Natural killer cell (primary cell): ENCODE measurements around the gene ACSS3. TPM values are rescaled to one million over a fixed set of nuclear protein-coding genes. Genes with fewer than 3 reads are reported as not detected.

Experiments used
- ATAC-seq, 3 donors: fragments of 150-1000 bp in 2 of 3; fragments of 200-7000 bp in 1 of 3; cut with Tn5 transposase; 1 replicate in 1 of 3; 2 replicates in 2 of 3; pipeline ENCODE4 v1.10.0; 2021; ENCODE audit warnings: mild to moderate bottlenecking in 2 of 3, moderate library complexity in 2 of 3
- DNase-seq, 2 donors: peaks; one replicate each; pipeline versions ENCODE4 v3.0.0 to v3.0.0-alpha.2; 2013 to 2021; ENCODE audit warnings: mixed read lengths in 1 of 2
- H3K27ac ChIP-seq: one replicate; pipeline ENCODE4 v1.5.1; 2013; ENCODE audit warnings: mild to moderate bottlenecking, low read length
- H3K27me3 ChIP-seq: one replicate; pipeline ENCODE4 v1.6.1; 2013; ENCODE audit warnings: low read length; ENCODE audit not compliant: control insufficient read depth, insufficient read depth
- H3K36me3 ChIP-seq: one replicate; pipeline ENCODE4 v1.6.1; 2013; ENCODE audit warnings: low read length; ENCODE audit not compliant: control insufficient read depth, insufficient read depth
- H3K4me1 ChIP-seq: one replicate; pipeline ENCODE4 v1.6.1; 2013; ENCODE audit warnings: low read length; ENCODE audit not compliant: control insufficient read depth, insufficient read depth
- H3K4me3 ChIP-seq: one replicate; pipeline ENCODE4 v1.5.1; 2013; ENCODE audit warnings: low read length
- H3K9me3 ChIP-seq: one replicate; pipeline ENCODE4 v1.6.1; 2013; ENCODE audit warnings: low read length; ENCODE audit not compliant: control insufficient read depth, insufficient read depth
- H3K27ac Mint-ChIP-seq, 2 donors: one replicate each; pipeline ENCODE4 v1.8.0; 2022; ENCODE audit warnings: mild to moderate bottlenecking in 2 of 2, mixed read lengths in 2 of 2, moderate library complexity in 1 of 2
- H3K27me3 Mint-ChIP-seq, 2 donors: one replicate each; pipeline ENCODE4 v1.8.0; 2022; ENCODE audit warnings: low read depth in 2 of 2, mixed read lengths in 2 of 2
- H3K36me3 Mint-ChIP-seq: one replicate; pipeline ENCODE4 v1.8.0; 2022; ENCODE audit warnings: mixed read lengths
- H3K4me1 Mint-ChIP-seq, 2 donors: one replicate each; pipeline ENCODE4 v1.8.0; 2022; ENCODE audit warnings: mixed read lengths in 2 of 2
- H3K4me3 Mint-ChIP-seq: one replicate; pipeline ENCODE4 v1.8.0; 2022; ENCODE audit warnings: mild to moderate bottlenecking, moderate library complexity, mixed read lengths
- H3K9me3 Mint-ChIP-seq, 2 donors: one replicate each; pipeline ENCODE4 v1.8.0; 2022; ENCODE audit warnings: mixed read lengths in 2 of 2
- CTCF ChIP-seq: fragments of 200-600 bp; IDR thresholded peaks from one replicate; pipeline ENCODE4 v1.8.0; 2022; ENCODE audit warnings: antibody characterized with exemption
- WGBS: methylation state at CpG from one replicate; pipeline ENCODE4 v1.1.7; 2013; ENCODE audit warnings: missing lambda C conversion rate; ENCODE audit not compliant: insufficient coverage; 5-methylcytosine and 5-hydroxymethylcytosine counted together
- intact Hi-C: fragments of 100-400 bp; cut with micrococcal nuclease; formaldehyde crosslinking; loops from one replicate; pipeline ENCODE4 v1.14.2; 2022
- total RNA-seq, 4 donors: library from RNA; stranded (reverse); fragments of 120-200 nt in 1 of 4; gene quantifications; one replicate each; pipeline versions ENCODE4 v1.2.3 to v1.2.4, GENCODE V29; 2013 to 2022

The ACSS3 gene
- total RNA-seq, 3 donors from 2014 or later (not counting 1 experiment from before 2014, with no cell fraction given): 2.9 TPM; not detected in 2

DNA sequence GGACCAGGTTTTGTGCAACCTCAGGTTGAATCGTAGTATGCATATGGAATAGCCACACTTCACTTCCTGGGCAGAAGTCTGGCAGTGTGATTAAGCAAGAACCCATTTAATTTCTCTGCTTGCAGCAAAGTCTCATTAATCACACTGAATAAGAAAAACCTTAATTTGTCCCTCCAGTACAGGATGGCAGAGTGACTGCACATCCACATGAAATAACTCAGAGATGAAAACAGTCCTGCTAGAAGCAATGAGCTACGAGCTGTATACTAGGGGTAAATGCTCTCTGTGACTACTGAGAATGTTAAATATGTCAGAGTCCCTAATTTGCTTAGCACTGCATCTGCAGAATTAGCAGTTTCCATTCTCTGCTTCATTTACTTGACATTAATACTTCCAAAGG is 88.9 kb downstream of the ACSS3 start:
- intact Hi-C loops: no loop called here
- DNase-seq: no peak
- peaks cover 8% of the 10 kb centered on the region for H3K9me3 ChIP-seq
- H3K36me3 Mint-ChIP-seq: no peaks in the 10 kb centered on the region
- no peak overlapping the region for H3K4me3 ChIP-seq
- H3K9me3 Mint-ChIP-seq: peaks cover 8 to 12% of the 10 kb centered on the region in 2 donors
- no peak overlapping the region for H3K27ac ChIP-seq
- no peak overlapping the region for H3K4me3 Mint-ChIP-seq
- TF ChIP-seq CTCF: no peak
- H3K27me3 Mint-ChIP-seq: no peaks in the 10 kb centered on the region
- no peaks in the 10 kb centered on the region for H3K36me3 ChIP-seq
- H3K4me1 Mint-ChIP-seq: no peaks in the 10 kb centered on the region
- H3K27me3 ChIP-seq: no peaks in the 10 kb centered on the region
- no peak for ATAC-seq
- 68% methylated on average over 2 of the region's 2 CpGs for WGBS
- H3K27ac Mint-ChIP-seq: no peak overlapping the region
- no peaks in the 10 kb centered on the region for H3K4me1 ChIP-seq

DNA sequence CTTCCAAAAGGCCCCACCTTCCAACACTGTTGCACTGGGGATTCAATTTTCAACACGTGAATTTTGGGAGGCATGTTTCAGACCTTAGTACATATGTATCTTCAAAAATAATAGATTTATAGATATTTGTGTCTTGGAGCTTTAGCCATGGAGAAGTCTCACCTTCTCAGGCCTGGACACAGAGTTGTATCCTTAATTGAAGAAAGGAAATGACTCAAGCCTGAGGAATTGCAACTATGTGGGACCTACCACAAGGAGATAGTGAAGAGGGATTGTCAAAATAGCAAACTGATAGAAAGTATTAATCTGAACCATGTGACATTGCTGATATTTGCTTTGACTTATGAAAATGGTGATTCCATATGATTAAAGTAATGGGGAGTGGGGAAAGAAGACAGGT is 89.8 kb downstream of the ACSS3 start:
- intact Hi-C loops: no loop called here
- H3K9me3 ChIP-seq: peaks cover 1% of the 10 kb centered on the region
- H3K4me3 ChIP-seq: no peak overlapping the region
- Mint-ChIP-seq H3K27ac (no peak overlapping the region), H3K27me3 (no peaks in the 10 kb centered on the region), H3K36me3 (no peaks in the 10 kb centered on the region), H3K9me3 (peaks cover 8 to 12% of the 10 kb centered on the region in 2 donors), H3K4me1 (no peaks in the 10 kb centered on the region), H3K4me3 (no peak overlapping the region)
- no CpG with 5 or more reads among the region's 1 CpG for WGBS
- H3K4me1 ChIP-seq: no peaks in the 10 kb centered on the region
- DNase-seq (no peak), ATAC-seq (no peak)
- TF ChIP-seq CTCF: no peak
- no peaks in the 10 kb centered on the region for H3K27me3 ChIP-seq
- no peak overlapping the region for H3K27ac ChIP-seq
- no peaks in the 10 kb centered on the region for H3K36me3 ChIP-seq

- no peaks in the 10 kb centered on the region for H3K36me3 ChIP-seq
- Mint-ChIP-seq H3K4me3 (no peak overlapping the region), H3K27ac (no peak overlapping the region), H3K9me3 (peaks cover 8 to 12% of the 10 kb centered on the region in 2 donors), H3K36me3 (no peaks in the 10 kb centered on the region), H3K4me1 (no peaks in the 10 kb centered on the region), H3K27me3 (no peaks in the 10 kb centered on the region)
- H3K27me3 ChIP-seq: no peaks in the 10 kb centered on the region
- H3K4me1 ChIP-seq: no peaks in the 10 kb centered on the region
- no peaks in the 10 kb centered on the region for H3K9me3 ChIP-seq
- no peak overlapping the region for H3K27ac ChIP-seq
- ATAC-seq: no peak
- no peak for DNase-seq
- TF ChIP-seq CTCF: no peak
- intact Hi-C loops: no loop called here
- H3K4me3 ChIP-seq: no peak overlapping the region
- WGBS: 84% methylated on average over 3 of the region's 3 CpGs
Observed at GRCh38 chr12:81168445-81168844, 90.6 kb downstream of the ACSS3 start.

- no peaks in the 10 kb centered on the region for H3K36me3 Mint-ChIP-seq
- no peak overlapping the region for H3K27ac ChIP-seq
- H3K4me3 Mint-ChIP-seq: no peak overlapping the region
- peaks cover 8 to 11% of the 10 kb centered on the region in 2 donors for H3K9me3 Mint-ChIP-seq
- no peaks in the 10 kb centered on the region for H3K27me3 Mint-ChIP-seq
- intact Hi-C loops: no loop called here
- no peak for DNase-seq
- no peaks in the 10 kb centered on the region for H3K4me1 Mint-ChIP-seq
- no peak for ATAC-seq
- H3K4me3 ChIP-seq: no peak overlapping the region
- H3K27ac Mint-ChIP-seq: no peak overlapping the region
- no peak for TF ChIP-seq CTCF
- no peaks in the 10 kb centered on the region for H3K9me3 ChIP-seq
- no peaks in the 10 kb centered on the region for H3K4me1 ChIP-seq
- H3K36me3 ChIP-seq: no peaks in the 10 kb centered on the region
- no peaks in the 10 kb centered on the region for H3K27me3 ChIP-seq
Observed at GRCh38 chr12:81170072-81170471, 92.2 kb downstream of the ACSS3 start.
